Mammary epithelial cell (primary cell): ENCODE measurements around the gene SLC29A1.

Experiments used
- CTCF ChIP-seq, 2 donors: IDR thresholded peaks in 1 of 2; conservative IDR thresholded peaks in 1 of 2; 2 replicates each; pipeline ENCODE4 v1.5.1; 2011 to 2012; ENCODE audit warnings: inconsistent platforms in 2 of 2, low read length in 2 of 2, mild to moderate bottlenecking in 2 of 2, control low read depth in 1 of 2, low read depth in 1 of 2; ENCODE audit not compliant: insufficient read depth in 1 of 2; ENCODE audit errors: extremely low read depth in 1 of 2
- EZH2 ChIP-seq: IDR thresholded peaks from 2 replicates; pipeline ENCODE4 v1.6.1; 2012; ENCODE audit warnings: low read length, inconsistent platforms, borderline replicate concordance

GRCh38 chr6:44247338-44248302, 24.2 kb downstream of the SLC29A1 start:
- TF ChIP-seq CTCF (conservative IDR thresholded peaks at IDR 0.05 in 1 of 2, IDR thresholded peaks at IDR 0.05 in 1 of 2; ENCODE audit: extremely low read depth in 1 of 2, insufficient read depth in 1 of 2, low read depth in 1 of 2, low read length in 2 of 2) (no peak), EZH2 (no peak)
